Endothelial cell (in vitro differentiated cells): ENCODE measurements around the gene PTPRN2. TPM values are rescaled to one million over a fixed set of nuclear protein-coding genes. Genes with fewer than 3 reads are reported as not detected.

Experiments used
- DNase-seq: peaks from one replicate; pipeline ENCODE4 v3.0.0; 2021; ENCODE audit warnings: low spot score
- H3K27ac Mint-ChIP-seq: one replicate; pipeline ENCODE4 v1.8.0; 2021; ENCODE audit warnings: mixed read lengths, inconsistent platforms; ENCODE audit not compliant: unreplicated experiment
- H3K27me3 Mint-ChIP-seq: one replicate; pipeline ENCODE4 v1.8.0; 2021; ENCODE audit warnings: mild to moderate bottlenecking, moderate library complexity, mixed read lengths, inconsistent platforms; ENCODE audit not compliant: unreplicated experiment
- H3K36me3 Mint-ChIP-seq: one replicate; pipeline ENCODE4 v1.8.0; 2021; ENCODE audit warnings: mild to moderate bottlenecking, low read depth, mixed read lengths, inconsistent platforms; ENCODE audit not compliant: unreplicated experiment
- H3K4me1 Mint-ChIP-seq: one replicate; pipeline ENCODE4 v1.8.0; 2021; ENCODE audit warnings: mild to moderate bottlenecking, mixed read lengths, inconsistent platforms; ENCODE audit not compliant: unreplicated experiment
- H3K4me3 Mint-ChIP-seq: one replicate; pipeline ENCODE4 v1.8.0; 2021; ENCODE audit warnings: mild to moderate bottlenecking, mixed read lengths, inconsistent platforms; ENCODE audit not compliant: unreplicated experiment
- H3K9me3 Mint-ChIP-seq: one replicate; pipeline ENCODE4 v1.8.0; 2021; ENCODE audit warnings: mixed read lengths, inconsistent platforms; ENCODE audit not compliant: unreplicated experiment
- CTCF ChIP-seq: fragments of 200-600 bp; sonication (generic); IDR thresholded peaks from one replicate; pipeline ENCODE4 v1.5.0; 2021; ENCODE audit warnings: antibody characterized with exemption; ENCODE audit not compliant: unreplicated experiment
- total RNA-seq: library from RNA; stranded (reverse); fragmentation: NEBNext Ultra II Directional; extraction: Animal tissue kit (Norgen Biotek cat#: 25700); gene quantifications from one replicate; pipeline ENCODE4 v1.2.1, GENCODE V29; 2021; ENCODE audit not compliant: unreplicated experiment

PTPRN2 gene
- total RNA-seq, 1 donor from 2014 or later = 0.18 TPM

GRCh38 chr7:158399762-158400161 is 187.9 kb downstream of the PTPRN2 start:
- Mint-ChIP-seq H3K36me3 (peaks cover 26% of the 10 kb centered on the region), H3K4me1 (no peaks in the 10 kb centered on the region), H3K27ac (no peak overlapping the region), H3K27me3 (peaks cover 16% of the 10 kb centered on the region), H3K4me3 (no peak overlapping the region), H3K9me3 (peaks cover 58% of the 10 kb centered on the region)
- no peak for TF ChIP-seq CTCF
- DNase-seq = no peak

GRCh38 chr7:158398750-158399149 is 188.9 kb downstream of the PTPRN2 start:
- TF ChIP-seq CTCF = no peak
- Mint-ChIP-seq H3K4me3 (no peak overlapping the region), H3K27ac (no peak overlapping the region), H3K27me3 (peaks cover 21% of the 10 kb centered on the region), H3K4me1 (no peaks in the 10 kb centered on the region), H3K36me3 (peaks cover 23% of the 10 kb centered on the region), H3K9me3 (peaks cover 55% of the 10 kb centered on the region)
- DNase-seq = no peak

GRCh38 chr7:158397885-158398284 is 189.7 kb downstream of the PTPRN2 start:
- no peak overlapping the region for H3K27ac Mint-ChIP-seq
- H3K27me3 Mint-ChIP-seq = peaks cover 29% of the 10 kb centered on the region
- peaks cover 29% of the 10 kb centered on the region for H3K36me3 Mint-ChIP-seq
- H3K9me3 Mint-ChIP-seq = peaks cover 63% of the 10 kb centered on the region
- DNase-seq = no peak
- TF ChIP-seq CTCF = no peak
- H3K4me3 Mint-ChIP-seq = no peak overlapping the region
- H3K4me1 Mint-ChIP-seq = no peaks in the 10 kb centered on the region

- Mint-ChIP-seq H3K27me3 (peaks cover 29% of the 10 kb centered on the region), H3K4me1 (no peaks in the 10 kb centered on the region), H3K36me3 (peaks cover 29% of the 10 kb centered on the region), H3K9me3 (peaks cover 63% of the 10 kb centered on the region), H3K4me3 (no peak overlapping the region), H3K27ac (no peak overlapping the region)
- no peak for DNase-seq
- TF ChIP-seq CTCF = no peak
These were observed 190.4 kb downstream of the PTPRN2 start for GRCh38 chr7:158396982-158397862.

GRCh38 chr7:158396301-158396905 is 191.2 kb downstream of the PTPRN2 start:
- DNase-seq = no peak
- no peak for TF ChIP-seq CTCF
- Mint-ChIP-seq H3K9me3 (peaks cover 57% of the 10 kb centered on the region), H3K4me3 (no peak overlapping the region), H3K27me3 (peaks cover 28% of the 10 kb centered on the region), H3K27ac (no peak overlapping the region), H3K36me3 (peaks cover 26% of the 10 kb centered on the region), H3K4me1 (no peaks in the 10 kb centered on the region)
